Left lung (tissue), 10 donors: ENCODE results near the gene MTG2. TPM values are rescaled to one million over a fixed set of nuclear protein-coding genes. Genes with fewer than 3 reads are reported as not detected.

ENCODE experiments used
- ATAC-seq: fragments of 200-7000 bp; cut with Tn5 transposase; one replicate; pipeline ENCODE4 v1.9.1; 2020; ENCODE audit warnings: moderate library complexity
- DNase-seq, 4 donors: peaks; one replicate each; pipeline ENCODE4 v3.0.0-alpha.2; 2013 to 2020
- H3K27ac ChIP-seq, 2 donors: fragments of 200-600 bp; sonication (generic) in 1 of 2; one replicate each; pipeline versions ENCODE4 v1.5.0 to v1.8.0; 2020 to 2021
- H3K27me3 ChIP-seq, 2 donors: fragments of 200-600 bp; sonication (generic) in 1 of 2; one replicate each; pipeline versions ENCODE4 v1.5.0 to v1.8.0; 2020 to 2021
- H3K36me3 ChIP-seq, 2 donors: fragments of 200-600 bp; sonication (generic) in 1 of 2; one replicate each; pipeline versions ENCODE4 v1.5.0 to v1.8.0; 2020 to 2021
- H3K4me1 ChIP-seq, 2 donors: fragments of 200-600 bp; one replicate each; pipeline ENCODE4 v1.8.0; 2021
- H3K4me3 ChIP-seq, 2 donors: fragments of 200-600 bp; sonication (generic) in 1 of 2; one replicate each; pipeline versions ENCODE4 v1.5.0 to v1.8.0; 2020 to 2021; ENCODE audit warnings: mild to moderate bottlenecking in 1 of 2
- H3K9me3 ChIP-seq, 2 donors: fragments of 200-600 bp; sonication (generic) in 1 of 2; one replicate each; pipeline versions ENCODE4 v1.5.0 to v1.8.0; 2020 to 2021
- CTCF ChIP-seq, 2 donors: fragments of 200-600 bp; sonication (generic) in 1 of 2; IDR thresholded peaks; one replicate each; pipeline versions ENCODE4 v1.5.0 to v1.8.0; 2021; ENCODE audit warnings: antibody characterized with exemption in 2 of 2
- intact Hi-C, 2 donors: fragments of 100-400 bp; cut with DNase I; formaldehyde crosslinking; loops; one replicate each; pipeline versions ENCODE4 v1.11.2 to v1.14.2; 2022
- polyA plus RNA-seq, 6 donors: library from polyadenylated mRNA; unstranded; fragments of 120-200 nt; gene quantifications; one replicate each; pipeline ENCODE4 v1.2.1, GENCODE V29; 2013; ENCODE audit not compliant: insufficient read length in 6 of 6
- total RNA-seq, 2 donors: library from RNA; stranded (reverse); fragmentation: NEBNext Ultra II Directional; extraction: Animal tissue kit (Norgen Biotek cat#: 25700); gene quantifications; one replicate each; pipeline ENCODE4 v1.2.1, GENCODE V29; 2021
- donor health status: DM: no; HTN: yes; CAD: no.
- donor health status: DM: no; HTN: no; CAD: no.

The MTG2 gene
- total and polyA plus RNA-seq, 8 donors = 25.5 to 34.6 (median 31.2) TPM

- Histone ChIP-seq H3K9me3 (no peaks in the 10 kb centered on the region), H3K27ac (no peak overlapping the region), H3K27me3 (no peaks in the 10 kb centered on the region), H3K4me3 (no peak overlapping the region), H3K4me1 (peaks cover 0 to 12% of the 10 kb centered on the region in 2 donors), H3K36me3 (peaks cover 0 to 74% of the 10 kb centered on the region in 2 donors)
- intact Hi-C loops = no loop called here
- TF ChIP-seq CTCF (IDR thresholded peaks at IDR 0.05) = no peak
- DNase-seq = peak in 1 of 4 donors; percentile 39
- no peak for ATAC-seq
These were observed 9.1 kb downstream of the MTG2 start for GRCh38 chr20:62191781-62192559.

GRCh38 chr20:62192635-62193034 lies 9.8 kb downstream of the MTG2 start:
- TF ChIP-seq CTCF (IDR thresholded peaks at IDR 0.05) = no peak
- peak in 1 of 4 donors; percentile 45 for DNase-seq
- intact Hi-C loops = no loop called here

GRCh38 chr20:62193079-62194025 lies 10.5 kb downstream of the MTG2 start:
- Histone ChIP-seq H3K27me3 (no peaks in the 10 kb centered on the region), H3K4me1 (peaks cover 0 to 3% of the 10 kb centered on the region in 2 donors), H3K4me3 (no peak overlapping the region), H3K9me3 (no peaks in the 10 kb centered on the region), H3K27ac (no peak overlapping the region), H3K36me3 (peaks cover 0 to 88% of the 10 kb centered on the region in 2 donors)
- DNase-seq (peak in 1 of 4 donors; percentile 46), ATAC-seq (no peak)
- no peak for TF ChIP-seq CTCF (IDR thresholded peaks at IDR 0.05)
- intact Hi-C loops = no loop called here

More at GRCh38 chr20:62192635-62193034, 9.8 kb downstream of the MTG2 start:
- H3K9me3 ChIP-seq = no peaks in the 10 kb centered on the region
- ATAC-seq = no peak
- peaks cover 0 to 5% of the 10 kb centered on the region in 2 donors for H3K4me1 ChIP-seq
- H3K4me3 ChIP-seq = no peak overlapping the region
- H3K36me3 ChIP-seq = peaks cover 0 to 81% of the 10 kb centered on the region in 2 donors
- H3K27me3 ChIP-seq = no peaks in the 10 kb centered on the region
- H3K27ac ChIP-seq = no peak overlapping the region

DNA sequence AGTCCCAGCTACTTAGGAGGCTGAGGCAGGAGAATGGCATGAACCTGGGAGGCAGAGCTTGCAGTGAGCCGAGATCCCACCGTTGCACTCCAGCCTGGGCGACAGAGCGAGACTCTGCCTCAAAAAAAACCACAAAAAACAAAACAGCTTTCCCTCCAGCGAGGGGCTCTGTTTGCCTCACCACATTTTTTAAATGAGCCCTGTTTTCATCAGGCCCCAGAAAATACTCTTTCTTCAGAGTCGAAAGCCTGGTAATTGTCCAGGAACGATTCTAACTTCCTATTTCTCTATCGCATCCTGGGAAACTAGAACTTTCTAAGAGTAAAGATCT lies 12.2 kb downstream of the MTG2 start:
- intact Hi-C loops = no loop called here
- Histone ChIP-seq H3K9me3 (no peaks in the 10 kb centered on the region), H3K27me3 (no peaks in the 10 kb centered on the region), H3K27ac (no peak overlapping the region), H3K4me3 (no peak overlapping the region), H3K4me1 (peaks cover 0 to 3% of the 10 kb centered on the region in 2 donors), H3K36me3 (peaks cover 0 to 91% of the 10 kb centered on the region in 2 donors)
- DNase-seq (no peak), ATAC-seq (no peak)
- TF ChIP-seq CTCF (IDR thresholded peaks at IDR 0.05) = no peak

GRCh38 chr20:62195736-62196135 lies 12.9 kb downstream of the MTG2 start:
- Histone ChIP-seq H3K27me3 (no peaks in the 10 kb centered on the region), H3K4me1 (peaks cover 0 to 3% of the 10 kb centered on the region in 2 donors), H3K36me3 (peaks cover 0 to 91% of the 10 kb centered on the region in 2 donors), H3K27ac (no peak overlapping the region), H3K4me3 (no peak overlapping the region), H3K9me3 (no peaks in the 10 kb centered on the region)
- peak in 1 of 4 donors; percentile 66 for DNase-seq
- no peak for TF ChIP-seq CTCF (IDR thresholded peaks at IDR 0.05)
- intact Hi-C loops = no loop called here
- ATAC-seq = no peak
